ENCODE measurements around the gene OPCML.

GRCh38 chr11:132962041-132962440 lies 570.3 kb downstream of the OPCML start:
- TF ChIP-seq CTCF (IDR thresholded peaks at IDR 0.05): no peak
- TF ChIP-seq POLR2A (IDR thresholded peaks at IDR 0.05): no peak

All from lower leg skin (tissue), 3 donors.